HL-60/S4 treated with retinoic acid at 250 ng/mL for 4 days and 3 days (cell line): ENCODE measurements around the gene TPSB2.
"Not testable (repeated sequence)": the region's sequence is repeated elsewhere in the genome, so short reads cannot be mapped to it uniquely, and the experiment has no call there.

Experiments
- in situ Hi-C: fragments of 300-500 bp; cut with MboI; formaldehyde crosslinking; loops from 2 replicates; pipeline ENCODE4 v1.7.0; 2022; ENCODE audit warnings: low sequenced_read_pairs

The TPSB2 gene

DNA sequence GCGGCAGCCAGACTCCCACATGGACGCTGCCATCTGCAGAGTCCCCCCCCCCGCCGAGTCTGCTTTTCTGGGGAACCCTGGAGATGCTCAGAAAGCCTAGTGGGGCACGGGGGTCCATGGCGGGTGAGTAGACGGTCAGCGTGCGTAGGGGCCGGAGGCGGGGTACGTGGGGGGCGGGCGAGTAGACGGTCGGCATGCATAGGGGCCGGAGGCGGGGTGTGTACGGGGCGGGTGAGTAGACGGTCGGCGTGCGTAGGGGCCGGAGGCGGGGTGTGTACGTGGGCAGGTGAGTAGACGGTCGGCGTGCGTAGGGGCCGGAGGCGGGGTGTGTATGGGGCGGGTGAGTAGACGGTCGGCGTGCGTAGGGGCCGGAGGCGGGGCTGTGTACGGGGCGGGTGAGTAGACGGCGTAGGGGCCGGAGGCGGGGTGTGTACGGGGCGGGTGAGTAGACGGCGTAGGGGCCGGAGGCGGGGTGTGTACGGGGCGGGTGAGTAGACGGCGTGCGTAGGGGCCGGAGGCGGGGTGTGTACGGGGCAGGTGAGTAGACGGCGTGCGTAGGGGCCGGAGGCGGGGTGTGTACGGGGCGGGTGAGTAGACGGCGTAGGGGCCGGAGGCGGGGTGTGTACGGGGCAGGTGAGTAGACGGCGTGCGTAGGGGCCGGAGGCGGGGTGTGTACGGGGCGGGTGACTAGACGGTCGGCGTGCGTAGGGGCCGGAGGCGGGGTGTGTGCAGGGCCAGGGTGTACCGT lies 44.4 kb downstream of the TPSB2 start:
- in situ Hi-C loops: not testable (repeated sequence)

DNA sequence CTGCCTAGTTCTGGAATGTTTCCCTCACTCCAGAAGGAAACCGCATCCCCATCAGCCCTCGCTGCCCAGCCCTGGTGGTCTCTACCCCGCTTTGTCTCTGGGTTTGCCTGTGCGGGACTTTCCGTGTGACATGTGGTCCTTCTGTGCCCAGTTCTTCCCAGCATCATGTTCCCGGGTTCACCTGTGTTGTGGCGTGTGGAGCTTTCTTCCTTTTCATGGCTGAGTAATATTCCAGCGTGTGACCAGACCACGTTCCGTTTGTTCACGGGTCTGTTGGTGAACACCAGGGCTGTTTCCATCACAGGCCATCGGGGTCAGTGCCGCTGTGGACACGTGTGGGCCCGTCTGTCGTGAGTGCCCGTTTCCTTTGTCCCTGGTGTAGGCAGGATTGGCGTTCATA lies 45.0 kb downstream of the TPSB2 start:
- in situ Hi-C loops: no loop called here

DNA sequence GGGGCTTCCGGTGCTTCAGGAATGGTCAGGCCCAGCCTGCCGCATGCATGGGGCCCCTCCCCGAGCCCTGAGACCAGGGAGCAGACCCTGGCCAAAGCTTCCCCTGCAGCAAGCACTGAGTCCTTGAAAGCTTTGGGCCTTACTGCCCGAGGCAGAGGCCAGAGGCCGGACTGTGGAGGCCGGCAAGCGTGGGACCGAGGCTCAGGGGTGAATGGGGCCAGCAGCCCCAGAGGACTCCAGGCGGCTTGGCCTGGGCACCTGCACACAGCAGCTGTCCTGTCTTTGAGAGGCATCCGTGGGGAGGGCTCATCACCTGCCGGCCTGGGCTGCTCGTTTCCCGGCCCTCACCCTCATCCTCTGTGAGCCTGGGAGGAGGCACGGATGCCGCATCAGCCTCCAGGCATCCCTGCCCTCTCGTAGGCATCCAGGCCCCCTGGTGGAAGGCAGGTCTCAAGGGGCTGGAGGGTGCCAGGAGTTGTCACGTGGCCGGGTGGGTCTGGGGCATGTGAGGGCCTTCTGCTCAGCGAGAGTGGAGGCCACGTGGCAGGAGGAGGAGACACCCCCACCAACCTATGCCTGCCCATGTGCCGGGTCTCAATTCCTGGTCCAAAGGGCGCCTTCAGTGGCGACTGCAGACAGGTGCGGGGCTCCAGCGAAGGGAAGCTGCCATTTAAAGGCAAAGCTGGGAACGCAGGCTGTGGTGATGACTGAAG lies 45.7 kb downstream of the TPSB2 start:
- in situ Hi-C loops: no loop called here

- in situ Hi-C loops: no loop called here
These were observed 46.8 kb downstream of the TPSB2 start for GRCh38 chr16:1182950-1183907.

- in situ Hi-C loops: no loop called here
These were observed 47.7 kb downstream of the TPSB2 start for GRCh38 chr16:1182316-1182671.

GRCh38 chr16:1181404-1182315 lies 48.3 kb downstream of the TPSB2 start:
- in situ Hi-C loops: no loop called here

DNA sequence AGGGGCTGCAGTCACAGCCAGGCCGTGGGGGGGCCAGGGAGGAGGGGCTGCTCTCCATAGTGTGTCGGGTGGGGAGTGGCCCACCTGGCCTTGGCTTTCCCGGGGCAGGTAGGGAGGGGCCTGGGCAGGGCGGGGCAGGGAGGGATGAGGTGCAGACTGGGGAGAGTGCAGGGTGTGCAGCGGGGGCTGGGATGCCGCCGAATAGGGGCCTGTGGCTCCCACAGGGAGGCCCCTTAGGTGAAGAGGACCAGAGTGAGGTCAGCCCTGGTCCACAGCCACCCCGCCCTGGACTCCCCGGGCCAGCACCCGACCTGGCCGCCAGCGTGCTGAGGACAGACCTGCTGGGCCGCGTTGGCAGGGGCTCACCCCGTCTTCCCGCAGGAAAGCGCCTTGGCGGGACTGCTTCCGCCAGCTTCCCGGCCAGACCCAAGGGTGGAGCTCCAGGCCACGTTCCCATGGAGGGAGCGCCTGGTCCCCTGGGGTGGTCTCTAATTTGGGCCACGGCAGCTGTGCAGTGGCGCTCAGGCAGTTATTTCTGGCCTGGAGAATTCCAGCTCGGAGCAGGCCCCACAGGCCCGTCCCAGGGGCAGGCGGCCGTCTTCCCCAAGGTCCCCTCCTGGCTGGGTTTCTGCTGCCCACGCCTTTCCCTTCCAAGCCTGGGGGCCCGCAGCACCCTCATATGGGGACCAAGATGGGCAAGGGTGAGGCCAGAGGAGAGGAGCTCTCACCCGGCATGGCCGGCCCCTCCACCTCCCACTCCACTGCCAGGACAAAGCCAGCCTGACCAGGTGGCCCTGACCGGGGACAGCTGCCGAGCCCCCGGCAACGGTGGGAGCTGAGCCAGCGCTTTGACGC lies 49.2 kb downstream of the TPSB2 start:
- in situ Hi-C loops: no loop called here
